SKM-1 treated with dmso at 0.1 percent for 144 hours (cell line): Measurements from ENCODE around the gene LDB2.

Experiments used
- DNase-seq: peaks from one replicate; lab custom pipeline; 2025; ENCODE audit not compliant: unreplicated experiment; lab: John Stamatoyannopoulos, UW

LDB2 gene

DNA sequence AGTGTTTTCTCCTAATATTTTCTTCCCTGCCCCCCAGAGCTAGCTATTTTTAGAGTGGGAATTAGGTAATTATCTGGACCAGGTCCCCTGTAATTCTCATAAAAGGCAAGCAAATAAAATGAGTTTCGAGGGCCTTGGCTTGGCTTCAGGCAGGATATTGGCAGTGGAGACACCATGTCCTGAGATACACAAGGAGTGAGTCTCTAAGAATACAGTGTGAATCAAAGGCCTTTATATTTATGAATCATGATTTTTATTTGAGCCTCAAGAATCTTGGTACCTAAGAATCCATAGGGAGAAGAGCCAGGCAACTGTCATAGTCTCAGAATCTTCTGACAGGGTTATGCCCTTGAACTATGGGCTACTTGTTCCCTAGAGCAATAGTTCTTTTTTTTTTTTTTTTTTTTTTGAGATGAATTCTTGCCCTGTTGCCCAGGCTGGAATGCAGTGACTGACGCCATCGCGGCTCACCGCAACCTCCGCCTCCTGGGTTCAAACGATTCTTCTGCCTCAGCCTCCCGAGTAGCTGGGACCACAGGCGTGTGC, 205.4 kb downstream of the LDB2 start:
- DNase-seq = no peak

- DNase-seq = no peak
Observed at GRCh38 chr4:16692524-16692923, 205.9 kb downstream of the LDB2 start.

DNA sequence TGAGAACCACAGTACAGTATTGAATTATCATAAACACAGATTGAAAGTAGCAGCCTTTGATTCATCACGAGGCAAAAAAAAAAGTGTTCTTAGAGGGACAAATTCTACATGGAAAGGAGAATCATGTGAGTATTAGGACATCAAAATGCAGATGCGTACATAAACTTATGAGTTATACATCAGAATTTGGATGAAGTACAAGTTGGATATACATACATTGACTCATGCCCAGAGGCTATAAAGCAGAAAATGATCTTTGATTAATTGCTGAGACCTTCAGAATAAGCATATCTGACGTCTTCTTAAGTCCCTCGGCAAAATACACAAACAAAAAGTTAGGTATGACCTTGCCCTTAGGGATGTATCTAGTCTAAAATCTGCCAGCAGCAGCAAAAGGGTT, 206.4 kb downstream of the LDB2 start:
- no peak for DNase-seq

GRCh38 chr4:16691450-16691849, 207.0 kb downstream of the LDB2 start:
- DNase-seq = no peak

- DNase-seq = no peak
Observed at GRCh38 chr4:16687845-16688244, 210.6 kb downstream of the LDB2 start.

- DNase-seq = no peak
Observed at GRCh38 chr4:16687011-16687410, 211.4 kb downstream of the LDB2 start.

- DNase-seq = no peak
Observed at GRCh38 chr4:16686195-16686594, 212.2 kb downstream of the LDB2 start.

GRCh38 chr4:16685536-16685935, 212.9 kb downstream of the LDB2 start:
- no peak for DNase-seq

GRCh38 chr4:16684935-16685334, 213.5 kb downstream of the LDB2 start:
- DNase-seq = no peak

DNA sequence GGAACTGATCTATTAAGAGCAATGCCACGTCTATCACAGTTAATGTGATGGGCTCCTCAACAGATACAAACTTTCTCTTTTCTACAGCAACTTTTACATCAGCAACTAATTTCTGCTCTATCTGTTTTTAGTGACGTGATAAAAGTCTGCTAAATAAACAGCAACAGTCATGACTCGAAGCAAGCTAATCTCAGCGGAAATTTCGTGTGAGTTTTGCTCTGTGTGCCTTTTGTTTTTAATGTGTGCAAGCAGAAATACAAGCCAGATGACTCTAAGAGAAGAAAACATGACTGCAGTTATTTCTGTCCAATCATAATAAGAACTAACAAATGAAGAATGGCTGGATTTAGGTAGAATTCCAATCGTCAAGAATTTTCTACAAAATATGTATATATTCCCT, 214.3 kb downstream of the LDB2 start:
- DNase-seq = no peak

DNA sequence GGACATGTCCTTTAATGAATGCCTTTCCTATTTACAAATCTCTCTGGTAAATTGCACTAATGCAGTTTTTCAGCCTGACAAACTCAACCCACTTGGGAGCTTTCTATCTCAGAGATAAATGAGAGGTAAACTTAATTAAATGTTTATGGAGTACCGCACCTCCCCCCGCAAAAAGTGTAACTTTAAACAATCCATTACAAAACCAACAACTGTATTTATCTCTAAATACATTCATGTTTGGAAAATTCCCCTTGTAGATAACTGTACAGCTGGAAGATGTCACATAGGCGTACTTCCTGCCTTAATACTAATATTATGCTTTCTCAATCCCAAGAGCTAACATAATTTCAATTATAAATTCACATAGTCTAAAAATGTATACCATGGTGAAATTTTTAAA, 215.5 kb downstream of the LDB2 start:
- no peak for DNase-seq

- no peak for DNase-seq
Observed at GRCh38 chr4:16677001-16677944, 221.2 kb downstream of the LDB2 start.

DNA sequence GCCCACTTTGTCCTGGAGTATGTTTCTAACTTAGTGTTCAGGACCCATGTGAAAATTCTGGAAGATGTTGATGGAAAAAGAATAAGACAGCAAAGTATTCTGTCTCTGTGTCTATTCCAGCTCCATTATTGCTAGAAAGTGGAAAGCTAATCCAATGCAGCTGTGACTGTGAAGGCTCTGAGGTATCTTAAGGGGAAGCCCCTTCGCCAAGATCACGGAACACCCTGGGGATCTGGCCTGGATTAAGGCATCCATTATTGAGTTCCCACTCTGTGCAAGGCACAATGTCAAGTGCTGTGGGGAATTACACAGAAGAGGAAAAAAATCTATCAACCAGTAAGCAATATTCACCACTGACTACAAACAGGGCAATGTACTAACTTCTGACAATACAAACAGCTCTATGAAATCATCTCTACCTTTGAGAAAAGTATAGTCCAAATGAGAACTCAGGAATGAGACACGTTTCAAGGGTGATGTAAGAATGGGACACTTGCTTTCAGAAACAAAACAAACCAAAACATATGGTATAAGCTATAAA, 222.1 kb downstream of the LDB2 start:
- DNase-seq = no peak

GRCh38 chr4:16674082-16674481, 224.4 kb downstream of the LDB2 start:
- no peak for DNase-seq

DNA sequence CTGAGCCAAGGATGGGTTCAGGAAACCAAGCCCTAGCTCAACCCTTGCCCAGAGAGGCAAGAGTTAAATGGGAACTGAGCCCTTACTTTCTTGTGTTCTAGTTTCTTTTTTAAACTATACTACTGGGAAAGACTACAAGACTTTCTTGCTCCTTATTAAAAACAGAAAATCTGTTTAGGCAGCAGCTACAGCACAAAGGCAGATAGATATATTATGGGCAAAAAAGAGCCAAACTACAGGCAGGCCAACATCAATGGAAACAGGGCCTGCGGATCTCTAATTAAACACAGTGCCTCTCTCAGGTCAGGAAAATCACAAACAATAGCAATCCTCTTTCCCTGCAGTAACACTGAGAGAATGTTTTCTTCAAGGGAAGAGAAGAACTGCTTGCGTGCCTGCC, 226.0 kb downstream of the LDB2 start:
- DNase-seq = no peak

- no peak for DNase-seq
Observed at GRCh38 chr4:16671741-16672140, 226.7 kb downstream of the LDB2 start.

DNA sequence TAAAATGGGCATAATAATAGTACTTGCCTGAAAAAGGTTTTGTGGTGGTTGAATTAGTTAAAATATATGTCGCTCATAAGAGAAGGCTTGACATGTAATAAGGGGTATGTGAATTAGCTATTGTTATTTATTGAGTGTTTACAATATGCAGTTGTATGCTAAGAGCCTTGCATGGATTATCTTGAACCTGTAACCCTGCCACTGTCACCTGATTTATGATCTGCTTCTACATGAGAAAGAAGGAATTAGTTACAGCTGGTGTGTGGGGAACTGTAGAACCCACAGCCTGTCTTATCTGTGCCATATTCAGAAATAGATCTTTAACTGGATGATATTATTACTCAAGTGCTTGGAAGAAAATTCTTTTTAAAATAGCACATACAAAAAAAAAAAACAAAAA, 227.7 kb downstream of the LDB2 start:
- no peak for DNase-seq

DNA sequence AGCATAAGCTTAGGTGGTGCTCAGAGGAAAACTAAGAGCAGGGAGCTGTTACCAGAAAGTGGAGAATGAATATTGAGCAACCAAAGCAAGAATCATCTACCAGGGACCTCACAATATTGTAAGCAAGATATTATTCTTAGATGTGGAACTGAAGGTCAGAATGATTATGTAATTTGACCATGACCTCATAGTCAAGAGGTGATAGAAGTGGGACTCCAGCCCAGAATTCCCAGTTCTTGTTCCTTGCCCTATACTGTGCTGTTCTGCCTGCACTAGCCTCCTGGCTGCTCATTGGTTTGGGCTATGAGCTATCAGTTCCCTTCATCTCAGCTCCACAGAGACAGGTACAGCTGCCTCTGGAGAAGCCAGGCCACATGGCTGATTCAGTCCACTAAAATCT, 229.4 kb downstream of the LDB2 start:
- DNase-seq = no peak

- DNase-seq = no peak
Observed at GRCh38 chr4:16668488-16668887, 230.0 kb downstream of the LDB2 start.

DNA sequence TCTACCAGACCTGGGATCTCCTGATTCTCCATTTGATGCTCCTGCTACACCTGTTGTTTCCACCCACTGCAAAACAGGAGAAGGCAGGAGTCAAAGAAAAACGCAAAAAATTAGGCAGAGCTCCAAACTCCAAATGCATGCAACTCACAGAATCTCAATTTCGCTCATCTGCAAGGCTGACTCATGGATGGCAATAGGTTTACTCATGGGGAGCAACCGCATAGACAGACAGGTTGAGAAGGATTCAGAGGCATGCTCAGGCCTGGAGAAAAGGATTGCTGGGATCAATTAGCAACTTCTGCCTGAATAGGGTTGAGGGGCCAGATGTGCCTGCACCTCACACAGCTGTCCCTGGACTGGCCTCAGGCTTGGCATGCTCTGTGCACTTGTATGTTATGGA, 231.0 kb downstream of the LDB2 start:
- DNase-seq = no peak

GRCh38 chr4:16665942-16666551, 232.4 kb downstream of the LDB2 start:
- no peak for DNase-seq

- DNase-seq = peak; percentile 19
Observed at GRCh38 chr4:16663732-16664131, 234.7 kb downstream of the LDB2 start.
